A549 treated with AZD9567 at 1 μM for 4 hours (cell line): Measurements from ENCODE around the gene PTPRM. TPM values are rescaled to one million over a fixed set of nuclear protein-coding genes. Genes with fewer than 3 reads are reported as not detected.

Experiments
- total RNA-seq: library from RNA; stranded (reverse); fragments of 200-300 nt; extraction: Qiagen RNA extraction; gene quantifications from 5 replicates; pipeline ENCODE4 v1.2.3, GENCODE V29; 2022; ENCODE audit not compliant: insufficient read depth

Gene PTPRM
- total RNA-seq: 26.8 to 36.5 TPM (median 33.4 TPM) in 5 replicates

GRCh38 chr18:7566567-7567473 lies at the start of gene PTPRM:
PTPRM (plus strand) TSS chr18:7567316; CDS start chr18:7567819, 503 bp downstream.

